ENCODE measurements around the gene LIPH.
A peak's percentile ranks its signal among the peaks of the same experiment; 100 is the strongest.

The LIPH gene

GRCh38 chr3:185540695-185541094 lies 11.7 kb downstream of the LIPH start:
- DNase-seq (ENCODE audit: low read depth in 2 of 2): no peak

DNA sequence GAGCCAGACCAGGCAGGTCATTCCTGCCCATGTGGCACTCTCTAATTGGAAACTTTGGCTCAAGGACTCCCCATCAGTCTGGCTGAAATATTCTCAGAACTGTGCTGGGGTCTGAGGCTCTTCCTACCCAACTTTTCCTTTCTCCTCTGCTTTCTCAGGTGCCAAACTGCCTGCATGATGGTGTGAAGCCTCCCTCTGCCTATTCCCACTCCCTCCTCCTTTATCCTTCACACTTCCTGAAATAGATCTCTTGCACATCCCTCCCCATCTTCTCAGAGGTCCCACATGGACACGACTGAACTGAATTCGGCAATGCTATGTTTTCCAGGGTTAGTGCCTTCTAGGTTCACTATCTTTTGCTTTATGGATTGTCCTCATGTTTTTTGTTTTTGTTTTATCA lies 12.5 kb downstream of the LIPH start:
- DNase-seq (ENCODE audit: low read depth in 2 of 2): no peak

GRCh38 chr3:185537369-185537970 lies 14.9 kb downstream of the LIPH start:
- DNase-seq (ENCODE audit: low read depth in 2 of 2): no peak

GRCh38 chr3:185534511-185534910 lies 17.9 kb downstream of the LIPH start:
- no peak for DNase-seq (ENCODE audit: low read depth in 2 of 2)

- no peak for DNase-seq (ENCODE audit: low read depth in 2 of 2)
Observed at GRCh38 chr3:185532901-185533300, 19.5 kb downstream of the LIPH start.

GRCh38 chr3:185530856-185531255 lies 21.5 kb downstream of the LIPH start:
- no peak for DNase-seq (ENCODE audit: low read depth in 2 of 2)

DNA sequence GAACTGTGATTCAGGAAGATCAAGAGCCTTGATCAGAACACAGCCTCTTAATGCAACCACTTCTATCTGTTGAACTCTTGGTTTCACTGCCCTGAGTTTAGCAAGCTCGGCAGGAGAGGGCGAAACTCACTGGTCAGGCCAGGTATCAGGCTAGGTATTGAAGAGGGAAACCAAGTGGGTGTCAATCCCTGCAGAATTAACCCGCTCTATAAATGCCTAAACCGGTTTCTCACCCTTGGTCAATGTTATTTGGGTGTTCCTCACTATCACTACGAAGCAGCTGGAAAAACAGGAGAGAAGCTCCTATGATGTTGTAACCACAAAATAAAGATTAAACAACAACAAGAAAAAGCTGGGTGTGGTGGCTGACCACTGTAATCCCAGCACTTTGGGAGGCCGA lies 23.9 kb downstream of the LIPH start:
- DNase-seq (ENCODE audit: low read depth in 2 of 2): no peak

GRCh38 chr3:185527364-185527763 lies 25.0 kb downstream of the LIPH start:
- no peak for DNase-seq (ENCODE audit: low read depth in 2 of 2)

DNA sequence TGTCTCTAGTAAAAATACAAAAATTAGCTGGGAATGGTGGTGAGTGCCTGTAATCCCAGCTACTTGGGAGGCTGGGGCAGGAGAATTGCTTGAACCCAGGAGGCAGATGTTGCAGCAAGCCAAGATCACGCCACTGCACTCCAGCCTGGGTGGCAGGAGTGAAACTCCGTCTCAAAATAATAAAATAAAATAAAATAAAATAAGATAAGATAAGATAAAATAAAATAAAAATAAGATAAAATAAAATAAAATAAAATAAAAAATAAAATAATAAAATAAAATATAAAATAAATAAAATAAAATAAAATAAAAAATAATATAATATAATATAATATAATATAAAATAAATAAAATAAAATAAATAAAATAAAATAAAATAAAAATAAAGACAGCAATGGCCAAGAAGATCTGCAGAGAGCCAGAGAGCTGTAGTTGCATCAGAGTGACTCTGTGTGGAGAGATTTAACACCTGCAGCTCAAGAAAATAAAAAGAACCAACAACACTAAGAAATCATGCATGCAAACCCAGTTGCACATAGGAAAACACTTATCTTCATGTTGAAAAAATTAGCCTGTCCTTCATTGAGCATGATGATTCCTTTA lies 25.9 kb downstream of the LIPH start:
- no peak for DNase-seq (ENCODE audit: low read depth in 2 of 2)

DNA sequence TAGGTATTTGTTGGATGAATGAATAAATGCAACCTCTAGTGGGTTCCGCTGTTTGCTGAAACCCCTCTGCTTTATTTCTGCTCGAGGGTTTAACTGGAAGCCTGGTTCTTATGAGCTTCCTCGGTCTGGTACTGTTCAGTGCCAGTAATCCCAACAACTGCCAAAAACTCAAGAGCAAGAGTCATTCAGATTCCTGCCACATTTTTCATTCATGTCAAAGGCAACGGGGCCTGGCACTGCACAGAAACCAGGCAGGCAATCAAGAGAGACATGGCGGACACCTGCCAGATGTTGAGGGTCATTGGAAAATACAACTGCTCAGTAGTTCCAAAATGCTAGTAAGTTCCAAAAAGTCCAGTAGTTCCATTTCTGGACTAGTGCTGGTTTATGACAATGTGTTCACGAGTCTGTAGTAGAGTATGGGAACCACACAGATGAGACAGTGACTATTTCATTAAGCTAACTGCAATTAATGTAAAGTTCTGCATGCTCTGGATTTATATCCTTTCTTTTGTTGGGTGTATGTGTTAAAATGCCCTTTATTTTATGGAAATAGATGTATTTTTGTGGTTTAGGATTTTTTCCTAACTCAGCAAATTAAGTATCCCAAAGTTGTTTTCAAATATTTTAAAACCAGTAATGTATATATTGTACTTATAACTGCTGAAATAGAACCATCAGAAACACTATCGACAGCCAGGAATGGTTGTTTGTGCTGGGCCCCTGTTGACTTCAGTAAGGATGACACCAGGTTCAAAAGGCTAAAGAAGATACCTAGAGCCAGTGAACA lies 30.8 kb downstream of the LIPH start:
- no peak for DNase-seq (ENCODE audit: low read depth in 2 of 2)

- no peak for DNase-seq (ENCODE audit: low read depth in 2 of 2)
Observed at GRCh38 chr3:185519021-185519420, 33.4 kb downstream of the LIPH start.

DNA sequence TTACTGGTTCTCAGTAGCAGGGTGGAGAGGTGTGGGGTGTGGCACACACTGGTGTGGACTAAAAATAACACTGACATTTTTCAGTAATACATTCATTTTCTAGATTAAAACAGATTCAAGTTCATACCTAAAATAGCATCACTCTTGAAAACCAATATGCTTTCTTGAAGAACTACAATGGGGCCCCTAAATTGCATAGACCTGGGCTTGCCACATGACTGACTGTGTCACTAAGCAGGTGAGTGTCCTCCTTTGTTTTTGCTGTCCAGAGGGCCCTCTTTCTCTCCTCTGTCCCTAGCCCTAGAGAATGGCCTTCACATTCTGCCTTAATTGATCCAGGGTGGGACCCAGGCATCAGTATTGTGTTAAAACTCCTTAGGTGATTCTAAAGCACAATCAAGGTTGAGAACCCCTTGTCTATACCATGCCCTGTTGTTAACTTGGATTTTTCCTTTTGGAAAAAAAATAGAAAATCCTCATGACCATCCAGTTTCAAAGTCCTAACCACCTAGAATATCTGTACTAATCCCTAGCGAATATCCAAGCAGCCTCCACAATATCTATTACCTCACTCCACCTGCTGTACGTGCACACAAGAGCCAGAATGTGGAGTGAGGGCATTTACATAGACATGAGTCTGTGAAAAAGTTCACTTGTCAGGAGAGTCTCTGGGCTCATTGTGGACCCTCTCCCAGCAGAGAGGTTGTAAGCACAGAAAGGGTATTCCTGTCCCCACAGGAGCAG lies 34.8 kb downstream of the LIPH start:
- DNase-seq (ENCODE audit: low read depth in 2 of 2): no peak

DNA sequence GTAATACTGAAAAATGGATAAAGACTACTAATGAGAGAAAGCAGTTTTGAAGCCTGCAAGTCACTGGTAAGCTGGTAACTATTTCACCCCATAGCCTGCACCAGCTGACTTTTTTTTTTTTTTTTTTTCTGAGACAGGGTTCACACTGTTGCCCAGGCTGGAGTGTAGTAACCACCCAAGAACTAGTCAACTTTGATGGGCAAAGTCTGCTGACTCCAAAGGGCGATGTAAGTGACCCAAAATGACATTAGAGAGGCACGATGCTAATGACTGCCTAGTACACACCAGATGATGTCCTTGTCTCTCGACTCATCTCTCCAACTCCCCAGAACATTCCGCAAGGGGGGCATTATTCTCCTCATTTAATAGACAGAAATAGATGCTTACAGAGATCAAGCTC lies 40.7 kb downstream of the LIPH start:
- DNase-seq (ENCODE audit: low read depth in 2 of 2): no peak

GRCh38 chr3:185508335-185508991 lies 43.9 kb downstream of the LIPH start:
- DNase-seq (ENCODE audit: low read depth in 2 of 2): no peak

- no peak for DNase-seq (ENCODE audit: low read depth in 2 of 2)
Observed at GRCh38 chr3:185507883-185508282, 44.5 kb downstream of the LIPH start.

DNA sequence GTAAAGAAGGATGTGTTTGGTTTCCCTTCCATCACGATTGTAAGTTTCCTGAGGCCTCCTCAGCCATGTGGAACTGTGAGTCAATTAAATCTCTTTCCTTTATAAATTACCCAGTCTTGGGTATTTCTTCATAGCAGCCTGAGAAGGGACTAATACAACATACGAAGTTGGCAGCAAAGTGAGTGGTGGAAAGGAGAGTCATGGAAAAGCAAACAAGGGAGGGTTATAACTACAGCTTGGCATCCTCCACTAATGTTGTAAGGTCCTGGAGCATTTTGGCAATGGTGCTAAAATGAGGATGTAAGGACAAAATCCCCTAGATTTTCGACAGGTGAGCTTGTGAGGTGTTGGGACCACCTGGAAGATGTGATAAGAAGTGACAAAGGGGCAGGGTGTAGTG lies 47.8 kb downstream of the LIPH start:
- DNase-seq (ENCODE audit: low read depth in 2 of 2): no peak

- DNase-seq (ENCODE audit: low read depth in 2 of 2): no peak
Observed at GRCh38 chr3:185503521-185503920, 48.9 kb downstream of the LIPH start.

- no peak for DNase-seq (ENCODE audit: low read depth in 2 of 2)
Observed at GRCh38 chr3:185502987-185503386, 49.4 kb downstream of the LIPH start.

DNA sequence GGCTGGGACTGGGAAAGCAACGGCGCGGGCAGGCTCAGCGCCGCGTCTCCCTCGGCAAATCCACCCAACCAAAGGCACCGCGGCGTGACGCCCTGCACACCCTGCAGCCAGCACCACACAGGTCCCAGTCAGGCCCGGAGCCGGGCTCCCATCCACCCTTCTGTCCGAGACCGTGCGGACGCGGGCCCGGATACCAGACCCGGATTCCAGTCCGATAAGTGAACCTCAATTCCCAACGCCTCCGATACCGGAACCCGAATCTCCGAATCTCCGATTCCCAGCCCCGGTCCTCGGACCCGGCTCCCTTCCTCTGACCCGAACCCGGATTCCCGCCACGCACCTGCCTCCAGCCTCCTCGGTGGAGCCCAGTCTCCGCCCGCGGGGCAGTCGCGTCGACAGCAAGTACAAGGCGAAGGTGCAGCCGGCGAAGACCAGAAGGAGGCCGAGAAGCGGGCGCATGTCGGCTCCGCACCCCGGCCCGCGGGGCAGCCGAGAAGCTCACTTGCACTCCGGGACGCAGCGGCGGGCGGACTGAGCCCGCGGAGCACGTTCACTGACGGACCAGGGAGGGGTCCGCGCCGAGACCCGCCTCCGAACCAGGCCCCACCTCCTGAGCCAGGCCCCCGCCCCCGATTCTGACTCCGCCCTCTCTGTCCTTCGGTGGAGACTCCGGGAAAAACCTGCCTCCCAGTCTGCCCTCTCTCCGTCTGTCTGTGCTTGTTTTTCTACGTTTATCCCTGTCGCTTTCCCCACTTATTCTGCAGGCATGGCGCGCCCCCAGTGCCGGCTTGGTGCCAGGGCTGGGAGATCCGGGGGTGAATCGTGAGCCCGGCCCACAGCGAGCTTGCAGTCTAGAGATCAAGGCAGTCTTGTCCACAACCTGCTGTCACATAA lies 53.6 kb downstream of the LIPH start, which contains the start of gene TMEM41A:
Gene TMEM41A, minus strand, starts transcription at position 533 of the 894 bp plus-strand sequence. Its CDS starts 74 bp downstream, at position 459.
- peak; percentile 76 to 77 for DNase-seq (ENCODE audit: low read depth in 2 of 2)

DNA sequence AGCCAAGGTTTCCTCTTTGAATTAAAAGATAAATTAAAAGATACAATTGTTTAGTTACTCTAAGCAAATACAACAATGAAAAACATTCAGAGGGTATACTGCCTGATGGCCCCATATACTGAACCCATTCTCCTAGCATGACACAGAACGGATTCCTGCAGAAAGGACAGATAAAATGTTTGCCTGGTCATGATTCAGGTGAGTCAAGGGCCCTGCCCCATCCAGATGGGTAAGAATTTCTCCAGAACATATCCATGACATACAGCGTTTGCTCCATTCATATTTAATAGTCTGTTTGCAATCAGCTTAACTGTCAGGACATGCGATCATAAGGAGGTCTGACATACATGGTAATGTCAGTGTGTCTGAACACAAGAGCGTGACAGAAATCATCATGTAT lies 62.1 kb downstream of the LIPH start:
- no peak for DNase-seq (ENCODE audit: low read depth in 2 of 2)

- no peak for DNase-seq (ENCODE audit: low read depth in 2 of 2)
Observed at GRCh38 chr3:185489462-185489861, 62.9 kb downstream of the LIPH start.

Data from stimulated activated CD8-positive, alpha-beta memory T cell treated with anti-CD3 and anti-CD28 coated beads, Interleukin-15, amount 100 ng/mL, for 4 hours (primary cell).